ENCODE data around the gene TBC1D5.

Gene TBC1D5

DNA sequence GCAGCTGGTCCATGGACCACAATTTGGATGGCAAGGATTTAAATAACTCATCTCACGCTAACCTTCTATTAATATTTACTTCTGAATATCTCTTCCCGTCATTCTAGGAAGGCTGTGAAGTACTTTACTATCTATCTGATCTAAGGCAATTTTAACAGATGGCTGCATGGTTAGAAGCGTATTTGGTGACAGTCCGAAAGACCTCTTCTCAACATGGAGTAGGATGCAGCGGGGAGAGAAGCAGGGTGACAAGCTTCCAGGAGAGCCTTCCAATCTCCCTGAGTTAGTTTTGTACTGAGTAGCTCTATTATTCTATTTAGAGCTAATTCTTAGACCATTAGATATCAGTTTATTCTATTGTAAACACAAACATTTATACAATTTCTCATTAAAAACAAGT is 548.3 kb downstream of the TBC1D5 start:
- DNase-seq (ENCODE audit: low read depth) = no peak
- TF ChIP-seq MYC (IDR thresholded peaks at IDR 0.05; ENCODE audit: low read depth, low read length) = no peak
- no peak for TF ChIP-seq POLR2A (IDR thresholded peaks at IDR 0.05; ENCODE audit: extremely low read depth, insufficient read length)
- TF ChIP-seq, protein P1, sequence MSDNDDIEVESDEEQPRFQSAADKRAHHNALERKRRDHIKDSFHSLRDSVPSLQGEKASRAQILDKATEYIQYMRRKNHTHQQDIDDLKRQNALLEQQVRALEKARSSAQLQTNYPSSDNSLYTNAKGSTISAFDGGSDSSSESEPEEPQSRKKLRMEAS (IDR thresholded peaks at IDR 0.05; ENCODE audit: low read depth, low read length) = no peak
- no peak for TF ChIP-seq CTCF (IDR thresholded peaks at IDR 0.05; ENCODE audit: low read depth, low read length)
- H3K4me3 ChIP-seq (ENCODE audit: low read depth, low read length) = no peak overlapping the region

DNA sequence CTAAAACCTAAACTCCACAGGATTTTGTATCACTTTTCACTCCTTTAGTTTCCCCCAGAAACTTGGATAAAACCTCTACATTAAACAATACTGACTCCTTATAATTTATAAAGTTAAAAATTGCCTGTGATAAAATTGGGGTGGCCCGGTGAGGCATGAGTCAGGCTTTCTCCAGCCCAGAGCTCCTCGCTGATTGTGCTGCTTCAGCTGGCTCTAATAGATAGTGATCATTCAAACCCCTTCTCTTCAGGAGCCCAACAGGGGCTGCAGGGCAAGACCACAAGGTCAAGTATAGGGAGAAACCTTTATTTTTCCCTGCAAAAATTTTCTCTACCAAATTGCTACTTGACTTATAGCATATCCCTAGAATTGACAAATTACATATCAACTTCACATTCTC is 549.4 kb downstream of the TBC1D5 start:
- TF ChIP-seq POLR2A (IDR thresholded peaks at IDR 0.05; ENCODE audit: extremely low read depth, insufficient read length) (no peak), MYC (IDR thresholded peaks at IDR 0.05; ENCODE audit: low read depth, low read length) (no peak), CTCF (IDR thresholded peaks at IDR 0.05; ENCODE audit: low read depth, low read length) (no peak)
- TF ChIP-seq, protein P1 (IDR thresholded peaks at IDR 0.05; ENCODE audit: low read depth, low read length) = no peak
- DNase-seq (ENCODE audit: low read depth) = no peak
- no peak overlapping the region for H3K4me3 ChIP-seq (ENCODE audit: low read depth, low read length)

DNA sequence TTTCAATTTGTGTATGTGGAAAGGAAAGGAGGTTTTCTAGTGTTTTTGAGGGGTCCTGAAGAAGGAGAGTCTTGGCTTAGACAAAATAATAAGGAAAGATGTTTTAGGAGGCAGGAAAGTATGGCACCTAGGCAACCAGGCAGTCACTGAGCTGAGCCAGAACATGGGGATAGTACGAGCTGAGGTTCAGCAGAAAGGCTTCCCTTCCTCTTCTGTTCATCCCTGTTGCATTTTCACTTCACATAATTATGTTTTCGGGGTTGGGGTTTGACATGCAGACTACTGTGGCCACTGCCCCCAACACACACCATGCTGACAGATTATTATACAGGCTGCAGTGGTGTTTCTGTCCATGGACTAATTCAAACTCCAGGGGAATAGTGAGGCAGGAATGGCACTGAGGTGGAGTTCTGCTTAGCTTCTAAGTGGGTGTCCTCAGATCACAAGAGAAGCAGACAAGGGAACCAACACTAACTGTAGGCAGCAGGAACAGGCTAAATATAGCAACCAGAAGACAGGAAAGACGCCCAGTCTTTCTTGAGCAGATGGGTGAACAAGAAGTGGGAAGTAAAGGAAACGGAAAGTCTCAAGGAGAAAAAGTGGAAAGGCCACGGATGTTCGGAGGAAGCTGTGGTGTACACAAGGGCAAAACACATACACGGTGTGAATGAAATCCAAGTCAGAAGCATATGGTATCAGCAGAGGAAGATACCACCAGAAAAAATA is 551.9 kb downstream of the TBC1D5 start:
- TF ChIP-seq POLR2A (IDR thresholded peaks at IDR 0.05; ENCODE audit: extremely low read depth, insufficient read length) (no peak), CTCF (IDR thresholded peaks at IDR 0.05; ENCODE audit: low read depth, low read length) (no peak), MYC (IDR thresholded peaks at IDR 0.05; ENCODE audit: low read depth, low read length) (no peak)
- TF ChIP-seq, protein P1 (IDR thresholded peaks at IDR 0.05; ENCODE audit: low read depth, low read length) = no peak
- no peak overlapping the region for H3K4me3 ChIP-seq (ENCODE audit: low read depth, low read length)
- no peak for DNase-seq (ENCODE audit: low read depth)

DNA sequence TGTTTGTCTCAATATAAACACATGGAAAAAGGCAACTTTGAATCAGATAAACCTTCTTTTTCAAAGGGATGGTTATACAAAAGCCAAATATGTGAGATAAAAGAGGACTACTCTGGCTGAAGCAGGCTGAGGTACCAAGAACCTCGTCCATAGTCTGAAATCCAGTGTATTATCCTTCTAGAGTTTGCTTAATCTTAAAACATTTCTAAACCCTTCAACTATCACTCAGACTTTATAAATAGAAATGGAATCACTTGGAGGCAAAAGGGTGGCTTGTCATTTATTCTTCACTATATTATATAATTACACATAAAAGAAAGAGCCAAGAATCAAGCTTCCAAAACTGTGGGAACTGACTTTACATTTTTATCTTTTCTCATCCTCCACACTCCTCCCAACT is 554.1 kb downstream of the TBC1D5 start:
- no peak for TF ChIP-seq POLR2A (IDR thresholded peaks at IDR 0.05; ENCODE audit: extremely low read depth, insufficient read length)
- no peak for TF ChIP-seq MYC (IDR thresholded peaks at IDR 0.05; ENCODE audit: low read depth, low read length)
- TF ChIP-seq CTCF (IDR thresholded peaks at IDR 0.05; ENCODE audit: low read depth, low read length) = no peak
- TF ChIP-seq, protein P1 (IDR thresholded peaks at IDR 0.05; ENCODE audit: low read depth, low read length) = no peak
- H3K4me3 ChIP-seq (ENCODE audit: low read depth, low read length) = no peak overlapping the region
- DNase-seq (ENCODE audit: low read depth) = no peak

- TF ChIP-seq POLR2A (IDR thresholded peaks at IDR 0.05; ENCODE audit: extremely low read depth, insufficient read length) (no peak), CTCF (IDR thresholded peaks at IDR 0.05; ENCODE audit: low read depth, low read length) (no peak), MYC (IDR thresholded peaks at IDR 0.05; ENCODE audit: low read depth, low read length) (no peak)
- TF ChIP-seq, protein P1 (IDR thresholded peaks at IDR 0.05; ENCODE audit: low read depth, low read length) = no peak
- H3K4me3 ChIP-seq (ENCODE audit: low read depth, low read length) = no peak overlapping the region
- no peak for DNase-seq (ENCODE audit: low read depth)
Observed at GRCh38 chr3:17187589-17188184, 554.7 kb downstream of the TBC1D5 start.

All from NB4 (cell line).